Lung (tissue), 12 donors: ENCODE measurements around the gene MPZL3. TPM values are rescaled to one million over a fixed set of nuclear protein-coding genes. Genes with fewer than 3 reads are reported as not detected.

ENCODE experiments used
- ATAC-seq: fragments of 200-7000 bp; cut with Tn5 transposase; one replicate; pipeline ENCODE4 v1.9.1; 2020; ENCODE audit warnings: moderate number of reproducible peaks; ENCODE audit not compliant: insufficient read depth, low FRiP score
- DNase-seq, 3 donors: peaks; one replicate each; pipeline ENCODE4 v3.0.0-alpha.2; 2013 to 2017
- H3K27ac ChIP-seq, 2 donors: one replicate each; pipeline ENCODE4 v1.5.1; 2013; ENCODE audit warnings: mild to moderate bottlenecking in 2 of 2, moderate library complexity in 2 of 2, control low read depth in 1 of 2, inconsistent platforms in 1 of 2, low read depth in 1 of 2, low read length in 1 of 2
- H3K27me3 ChIP-seq, 3 donors: one replicate each; pipeline ENCODE4 v1.5.1; 2013; ENCODE audit warnings: low read length in 2 of 3; ENCODE audit not compliant: control insufficient read depth in 3 of 3, insufficient read depth in 3 of 3
- H3K36me3 ChIP-seq, 4 donors: one replicate each; pipeline ENCODE4 v1.5.1; 2013; ENCODE audit warnings: low read length in 4 of 4, mild to moderate bottlenecking in 1 of 4, moderate library complexity in 1 of 4; ENCODE audit not compliant: control insufficient read depth in 4 of 4, insufficient read depth in 4 of 4
- H3K4me1 ChIP-seq, 5 donors: one replicate each; pipeline ENCODE4 v1.5.1; 2013; ENCODE audit warnings: low read length in 5 of 5, mild to moderate bottlenecking in 2 of 5, moderate library complexity in 1 of 5; ENCODE audit not compliant: control insufficient read depth in 5 of 5, insufficient read depth in 5 of 5
- H3K4me3 ChIP-seq: one replicate; pipeline ENCODE4 v1.5.1; 2013; ENCODE audit warnings: mild to moderate bottlenecking, control low read depth, moderate library complexity
- H3K9ac ChIP-seq, 2 donors: one replicate each; pipeline ENCODE4 v1.5.1; 2013; ENCODE audit warnings: low read length in 2 of 2, control low read depth in 1 of 2; ENCODE audit not compliant: insufficient read depth in 1 of 2
- H3K9me3 ChIP-seq, 4 donors: one replicate each; pipeline ENCODE4 v1.5.1; 2013; ENCODE audit warnings: low read length in 3 of 4, mild to moderate bottlenecking in 1 of 4, moderate library complexity in 1 of 4; ENCODE audit not compliant: control insufficient read depth in 4 of 4, insufficient read depth in 3 of 4
- WGBS, 2 donors: extraction: QIAGEN DNeasy Blood & Tissue Kit; methylation state at CpG; one replicate each; pipeline ENCODE4 v1.1.7; 2013; 5-methylcytosine and 5-hydroxymethylcytosine counted together
- polyA plus RNA-seq, 2 donors: library from polyadenylated mRNA; stranded (reverse); fragments of 200-250 nt; gene quantifications; one replicate each; pipeline ENCODE4 v1.2.1, GENCODE V29; 2013
- total RNA-seq, 2 donors: library from RNA; depleted of rRNA in 1 of 2; stranded (reverse); fragments of >200 nt in 1 of 2; gene quantifications; one replicate each; pipeline ENCODE4 v1.2.1, GENCODE V29; 2014 to 2021
- TF ChIP-seq, protein P1 (sequence below): IDR thresholded peaks from 2 replicates; pipeline ENCODE4 v1.5.1; 2012; ENCODE audit warnings: mild to moderate bottlenecking; ENCODE audit errors: control extremely low read depth, extremely low read depth
- donor health status: control.
- donor health status: control.
- donor health status: Bipolar disorder and iron deficiency.
- donor health status: healthy.
- donor health status: DM: yes; HTN: yes; CAD: no.

Gene MPZL3
- total and polyA plus RNA-seq, 4 donors, result 7.7 to 22.6 (median 11.1) TPM

DNA sequence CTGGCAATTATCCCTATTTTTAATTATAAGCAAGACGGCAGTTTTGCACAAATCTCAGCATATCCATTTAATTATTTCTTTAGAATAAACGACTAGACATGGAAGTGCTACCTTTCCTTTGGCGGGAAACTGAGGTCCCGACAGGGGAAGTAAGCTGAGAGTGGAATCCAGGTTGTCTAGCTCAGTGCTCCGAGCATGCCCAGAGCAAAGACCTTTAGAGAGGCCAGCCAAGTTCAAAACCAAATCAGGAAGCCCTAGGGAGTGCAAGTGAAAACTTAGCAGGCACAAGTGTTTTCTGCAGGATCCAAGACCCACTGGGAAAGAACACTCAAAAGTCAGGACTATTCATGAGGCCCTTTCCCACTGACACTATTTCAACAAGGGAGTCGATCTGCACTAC lies 53.0 kb downstream of the MPZL3 start:
- TF ChIP-seq, protein P1, sequence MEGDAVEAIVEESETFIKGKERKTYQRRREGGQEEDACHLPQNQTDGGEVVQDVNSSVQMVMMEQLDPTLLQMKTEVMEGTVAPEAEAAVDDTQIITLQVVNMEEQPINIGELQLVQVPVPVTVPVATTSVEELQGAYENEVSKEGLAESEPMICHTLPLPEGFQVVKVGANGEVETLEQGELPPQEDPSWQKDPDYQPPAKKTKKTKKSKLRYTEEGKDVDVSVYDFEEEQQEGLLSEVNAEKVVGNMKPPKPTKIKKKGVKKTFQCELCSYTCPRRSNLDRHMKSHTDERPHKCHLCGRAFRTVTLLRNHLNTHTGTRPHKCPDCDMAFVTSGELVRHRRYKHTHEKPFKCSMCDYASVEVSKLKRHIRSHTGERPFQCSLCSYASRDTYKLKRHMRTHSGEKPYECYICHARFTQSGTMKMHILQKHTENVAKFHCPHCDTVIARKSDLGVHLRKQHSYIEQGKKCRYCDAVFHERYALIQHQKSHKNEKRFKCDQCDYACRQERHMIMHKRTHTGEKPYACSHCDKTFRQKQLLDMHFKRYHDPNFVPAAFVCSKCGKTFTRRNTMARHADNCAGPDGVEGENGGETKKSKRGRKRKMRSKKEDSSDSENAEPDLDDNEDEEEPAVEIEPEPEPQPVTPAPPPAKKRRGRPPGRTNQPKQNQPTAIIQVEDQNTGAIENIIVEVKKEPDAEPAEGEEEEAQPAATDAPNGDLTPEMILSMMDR, result no peak
- Histone ChIP-seq H3K9ac (no peak overlapping the region), H3K4me1 (peaks cover 0 to 13% (median under 1%) of the 10 kb centered on the region in 5 donors), H3K36me3 (peaks cover 0 to under 1% (median 0%) of the 10 kb centered on the region in 4 donors), H3K9me3 (no peaks in the 10 kb centered on the region), H3K27ac (no peak overlapping the region), H3K4me3 (no peak overlapping the region), H3K27me3 (no peaks in the 10 kb centered on the region)
- ATAC-seq (no peak), DNase-seq (no peak)
- WGBS, 2 donors, result 78 to 89% methylated on average over 6 of the region's 6 CpGs

DNA sequence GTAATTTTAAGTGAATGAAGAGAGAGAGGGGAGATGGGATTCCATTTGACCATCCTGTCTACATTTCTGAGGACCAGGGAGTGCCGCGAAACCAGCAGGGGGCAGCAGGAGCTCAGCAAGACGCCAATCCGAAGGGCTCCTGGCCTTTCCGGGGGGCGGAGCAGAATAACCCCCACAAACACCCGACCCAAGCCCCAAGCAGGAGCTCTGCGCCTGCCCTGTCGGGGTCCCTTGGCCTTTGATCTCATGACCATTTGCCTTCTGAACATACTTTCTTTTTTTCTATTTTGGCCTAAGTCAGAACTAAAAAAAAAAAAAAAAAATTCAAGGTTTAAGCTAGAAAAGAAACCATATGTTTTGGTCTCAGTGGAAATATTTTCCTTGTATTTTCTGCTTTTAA lies 53.8 kb downstream of the MPZL3 start:
- 1 to 2% methylated on average over 9 of the region's 9 CpGs for WGBS, 2 donors
- no peaks in the 10 kb centered on the region for H3K27me3 ChIP-seq
- H3K4me3 ChIP-seq, result no peak overlapping the region
- peaks cover 0 to 2% (median 0%) of the 10 kb centered on the region in 4 donors for H3K9me3 ChIP-seq
- H3K27ac ChIP-seq, result no peak overlapping the region
- TF ChIP-seq, protein P1, result peak; percentile 89
- H3K4me1 ChIP-seq, result peaks cover 0 to 13% (median 4%) of the 10 kb centered on the region in 5 donors
- H3K9ac ChIP-seq, result peak overlapping the region in 1 of 2 donors; percentile 57
- ATAC-seq, result peak; percentile 84
- H3K36me3 ChIP-seq, result peaks cover 0 to 3% (median 0%) of the 10 kb centered on the region in 4 donors
- peak; percentile 70 to 79 (median 79) for DNase-seq

DNA sequence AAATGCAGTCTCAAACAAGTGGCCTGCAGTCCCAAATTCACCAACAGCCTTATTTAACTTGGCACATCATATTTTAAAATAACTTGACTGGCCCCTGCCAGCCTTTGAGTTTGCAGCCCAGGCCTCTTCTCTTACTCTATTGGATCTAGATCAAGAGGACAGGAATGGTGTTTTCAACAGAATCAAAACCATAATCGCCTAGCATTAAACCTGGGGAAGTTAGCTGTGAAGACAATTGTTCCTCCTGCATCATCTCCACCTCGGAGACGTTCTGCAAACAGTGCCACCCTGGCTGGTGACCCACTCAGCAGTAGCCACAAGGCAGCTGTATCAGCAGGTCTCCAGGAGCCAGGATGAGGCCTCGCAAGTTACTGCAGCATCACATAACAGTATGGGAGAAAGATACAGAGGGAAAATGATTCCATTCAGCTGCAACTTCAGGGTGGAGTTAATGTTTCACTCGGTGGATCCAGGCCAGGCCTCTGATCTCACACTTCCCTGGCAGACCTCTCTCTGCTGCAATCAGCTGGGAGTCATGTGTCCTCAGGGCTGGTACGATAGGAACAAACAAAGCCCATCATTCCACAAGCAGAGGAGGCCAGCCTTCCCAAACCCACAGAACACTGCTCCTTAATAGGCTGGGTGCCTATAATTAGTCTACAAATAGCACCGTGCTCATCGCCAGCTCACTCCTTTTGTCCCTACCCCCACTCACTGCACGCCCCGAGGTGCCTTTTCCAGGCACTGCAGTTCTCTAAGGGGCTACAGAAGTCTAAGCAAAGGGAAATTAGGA lies 57.1 kb downstream of the MPZL3 start:
- H3K9ac ChIP-seq, result peak overlapping the region in 1 of 2 donors; percentile 2
- peaks cover 0 to 13% (median 4%) of the 10 kb centered on the region in 5 donors for H3K4me1 ChIP-seq
- H3K27me3 ChIP-seq, result no peaks in the 10 kb centered on the region
- ATAC-seq (peak; percentile 56), DNase-seq (peak; percentile 83 to 92 (median 89))
- H3K27ac ChIP-seq, result peak overlapping the region; percentile 73 to 90
- H3K9me3 ChIP-seq, result peaks cover 0 to 2% (median 0%) of the 10 kb centered on the region in 4 donors
- peaks cover 0 to 3% (median 0%) of the 10 kb centered on the region in 4 donors for H3K36me3 ChIP-seq
- 42 to 66% methylated on average over 10 of the region's 10 CpGs for WGBS, 2 donors
- no peak overlapping the region for H3K4me3 ChIP-seq
- TF ChIP-seq, protein P1, result no peak
